G401.6 (cell line): ENCODE measurements around the gene STK32B.

Source experiments
- FAIRE-seq: peaks from 2 replicates; lab custom pipeline; 2012; peaks lifted over from hg19 to GRCh38; lab: Jason Lieb, UNC

The STK32B gene

DNA sequence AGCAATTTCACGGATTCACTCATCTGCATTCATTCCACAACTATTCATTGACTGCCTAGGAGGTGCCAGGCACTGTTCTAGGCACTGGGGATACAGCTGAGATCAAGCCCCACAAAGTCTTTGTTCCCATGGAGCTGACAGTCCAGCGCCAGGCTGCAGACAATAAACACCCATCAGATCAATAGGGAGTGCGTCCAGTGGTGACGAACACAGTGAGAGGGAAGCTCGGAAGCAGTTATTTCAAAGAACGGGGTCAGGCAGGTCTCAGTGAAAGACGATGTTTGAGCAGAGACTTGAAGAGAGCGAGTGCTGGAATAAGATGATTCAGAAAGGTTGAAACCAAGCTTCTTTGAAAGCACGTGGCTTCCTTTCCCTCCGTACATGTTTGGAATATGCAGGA is 489.9 kb downstream of the STK32B start:
- no peak for FAIRE-seq

DNA sequence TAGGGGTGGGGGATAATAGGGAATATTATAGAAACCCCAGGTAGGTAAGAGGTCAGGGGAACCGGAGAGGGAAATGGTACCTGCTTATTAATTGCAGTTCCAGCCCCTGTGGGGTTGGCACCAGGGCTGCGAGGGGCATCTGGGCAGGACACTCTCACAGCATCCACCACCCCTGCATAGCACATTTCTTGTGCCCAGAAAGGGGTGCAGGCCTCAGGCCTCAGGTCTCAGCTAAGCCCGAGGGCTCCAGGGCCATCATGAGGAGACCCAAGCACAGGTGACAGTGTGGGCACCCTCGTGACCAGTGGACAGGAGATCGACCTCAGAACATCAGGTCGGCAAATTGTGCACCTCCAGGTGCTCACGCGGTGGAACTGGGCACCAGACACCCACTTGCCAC is 492.4 kb downstream of the STK32B start:
- FAIRE-seq, result no peak

DNA sequence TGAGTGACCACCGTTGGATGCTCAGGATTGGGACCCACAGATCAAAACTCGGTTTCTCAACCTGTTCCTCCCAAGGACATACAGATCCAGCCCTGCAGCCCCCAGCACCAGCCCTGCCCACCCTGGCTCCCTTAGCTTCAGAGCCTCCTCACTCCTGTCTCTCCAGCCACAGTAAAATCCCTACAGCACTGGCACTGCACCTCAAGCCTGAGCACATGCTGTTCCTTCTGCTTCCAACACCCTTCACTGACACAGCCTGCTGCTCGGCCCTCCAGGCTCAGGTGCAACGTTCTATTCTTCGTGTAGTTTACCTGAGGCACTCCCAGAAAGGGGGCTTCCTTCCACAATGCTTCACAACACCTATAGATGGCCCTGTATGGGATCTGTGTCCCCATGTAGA is 493.5 kb downstream of the STK32B start:
- FAIRE-seq, result no peak

DNA sequence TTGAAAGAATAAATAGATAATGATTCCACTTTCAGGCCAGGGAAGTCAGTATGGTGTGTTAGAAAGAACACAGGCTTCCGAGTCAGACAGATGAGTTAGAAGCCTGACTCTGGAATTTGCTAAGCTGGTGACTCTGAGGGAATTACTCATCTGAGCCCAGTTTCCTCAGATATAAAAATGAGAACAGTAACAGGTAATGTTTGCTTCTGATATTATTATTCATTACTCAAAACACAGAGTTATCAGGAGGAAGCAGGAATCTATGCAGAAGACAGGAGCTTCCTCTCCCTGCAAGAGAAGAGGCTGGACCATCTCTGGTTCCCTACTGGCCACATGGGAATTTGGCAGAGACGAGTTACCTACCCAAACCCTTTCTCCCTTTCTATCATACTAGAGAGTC is 494.0 kb downstream of the STK32B start:
- FAIRE-seq, result no peak

- FAIRE-seq, result no peak
Observed at GRCh38 chr4:5547651-5548249, 496.5 kb downstream of the STK32B start.
